ENCODE results near the gene STXBP2.
"Not testable (repeated sequence)": the region's sequence is repeated elsewhere in the genome, so short reads cannot be mapped to it uniquely, and the experiment has no call there.

The STXBP2 gene

GRCh38 chr19:7632340-7633203 lies 4.3 kb upstream of the STXBP2 start:
- no peak for DNase-seq (ENCODE audit: low read depth in 1 of 2, low spot score in 1 of 2)

GRCh38 chr19:7633698-7634097 lies 3.2 kb upstream of the STXBP2 start, which contains the start of gene PCP2:
PCP2 (minus strand) TSS chr19:7633719; CDS start chr19:7633457, 262 bp downstream.
- no peak for DNase-seq (ENCODE audit: low read depth in 1 of 2, low spot score in 1 of 2)

- no peak for DNase-seq (ENCODE audit: low read depth in 1 of 2, low spot score in 1 of 2)
Measured at GRCh38 chr19:7635670-7636069, 1.2 kb upstream of the STXBP2 start.

GRCh38 chr19:7636317-7636690 lies 606 bp upstream of the STXBP2 start:
- DNase-seq (ENCODE audit: low read depth in 1 of 2, low spot score in 1 of 2) = no peak

- no peak for DNase-seq (ENCODE audit: low read depth in 1 of 2, low spot score in 1 of 2)
Measured at GRCh38 chr19:7637374-7638256, 705 bp downstream of the STXBP2 start.

GRCh38 chr19:7638802-7639465 lies 2.0 kb downstream of the STXBP2 start:
- DNase-seq (ENCODE audit: low read depth in 1 of 2, low spot score in 1 of 2) = no peak

- no peak for DNase-seq (ENCODE audit: low read depth in 1 of 2, low spot score in 1 of 2)
Measured at GRCh38 chr19:7639863-7640348, 3.0 kb downstream of the STXBP2 start.

GRCh38 chr19:7640803-7641202 lies 3.9 kb downstream of the STXBP2 start:
- no peak for DNase-seq (ENCODE audit: low read depth in 1 of 2, low spot score in 1 of 2)

GRCh38 chr19:7641290-7642276 lies 4.7 kb downstream of the STXBP2 start:
- DNase-seq (ENCODE audit: low read depth in 1 of 2, low spot score in 1 of 2) = no peak

GRCh38 chr19:7642295-7643030 lies 5.6 kb downstream of the STXBP2 start:
- DNase-seq (ENCODE audit: low read depth in 1 of 2, low spot score in 1 of 2) = no peak

- no peak for DNase-seq (ENCODE audit: low read depth in 1 of 2, low spot score in 1 of 2)
Measured at GRCh38 chr19:7643031-7643415, 6.1 kb downstream of the STXBP2 start.

GRCh38 chr19:7643629-7644549 lies 7.0 kb downstream of the STXBP2 start:
- not testable (repeated sequence) for DNase-seq (ENCODE audit: low read depth in 1 of 2, low spot score in 1 of 2)

- no peak for DNase-seq (ENCODE audit: low read depth in 1 of 2, low spot score in 1 of 2)
Measured at GRCh38 chr19:7644550-7644877, 7.6 kb downstream of the STXBP2 start.

- no peak for DNase-seq (ENCODE audit: low read depth in 1 of 2, low spot score in 1 of 2)
Measured at GRCh38 chr19:7645163-7645562, 8.3 kb downstream of the STXBP2 start.

GRCh38 chr19:7645656-7646425 lies 8.9 kb downstream of the STXBP2 start:
- no peak for DNase-seq (ENCODE audit: low read depth in 1 of 2, low spot score in 1 of 2)

- DNase-seq (ENCODE audit: low read depth in 1 of 2, low spot score in 1 of 2) = no peak
Measured at GRCh38 chr19:7646426-7646700, 9.5 kb downstream of the STXBP2 start.

GRCh38 chr19:7647156-7647555 lies 10.2 kb downstream of the STXBP2 start:
- no peak for DNase-seq (ENCODE audit: low read depth in 1 of 2, low spot score in 1 of 2)

Measured in activated CD4-positive, alpha-beta T cell treated with anti-CD3 and anti-CD28 coated beads, Interleukin-2, amount 50 U/mL, for 24 hours (primary cell).